Natural killer cell (primary cell): ENCODE measurements around the gene LYPD4. TPM values are rescaled to one million over a fixed set of nuclear protein-coding genes. Genes with fewer than 3 reads are reported as not detected.

Experiments used
- ATAC-seq, 3 donors: fragments of 150-1000 bp in 2 of 3; fragments of 200-7000 bp in 1 of 3; cut with Tn5 transposase; 1 replicate in 1 of 3; 2 replicates in 2 of 3; pipeline ENCODE4 v1.10.0; 2021; ENCODE audit warnings: mild to moderate bottlenecking in 2 of 3, moderate library complexity in 2 of 3
- DNase-seq, 2 donors: peaks; one replicate each; pipeline versions ENCODE4 v3.0.0 to v3.0.0-alpha.2; 2013 to 2021; ENCODE audit warnings: mixed read lengths in 1 of 2
- H3K27ac ChIP-seq: one replicate; pipeline ENCODE4 v1.5.1; 2013; ENCODE audit warnings: mild to moderate bottlenecking, low read length
- H3K27me3 ChIP-seq: one replicate; pipeline ENCODE4 v1.6.1; 2013; ENCODE audit warnings: low read length; ENCODE audit not compliant: control insufficient read depth, insufficient read depth
- H3K36me3 ChIP-seq: one replicate; pipeline ENCODE4 v1.6.1; 2013; ENCODE audit warnings: low read length; ENCODE audit not compliant: control insufficient read depth, insufficient read depth
- H3K4me1 ChIP-seq: one replicate; pipeline ENCODE4 v1.6.1; 2013; ENCODE audit warnings: low read length; ENCODE audit not compliant: control insufficient read depth, insufficient read depth
- H3K4me3 ChIP-seq: one replicate; pipeline ENCODE4 v1.5.1; 2013; ENCODE audit warnings: low read length
- H3K9me3 ChIP-seq: one replicate; pipeline ENCODE4 v1.6.1; 2013; ENCODE audit warnings: low read length; ENCODE audit not compliant: control insufficient read depth, insufficient read depth
- H3K27ac Mint-ChIP-seq, 2 donors: one replicate each; pipeline ENCODE4 v1.8.0; 2022; ENCODE audit warnings: mild to moderate bottlenecking in 2 of 2, mixed read lengths in 2 of 2, moderate library complexity in 1 of 2
- H3K27me3 Mint-ChIP-seq, 2 donors: one replicate each; pipeline ENCODE4 v1.8.0; 2022; ENCODE audit warnings: low read depth in 2 of 2, mixed read lengths in 2 of 2
- H3K36me3 Mint-ChIP-seq: one replicate; pipeline ENCODE4 v1.8.0; 2022; ENCODE audit warnings: mixed read lengths
- H3K4me1 Mint-ChIP-seq, 2 donors: one replicate each; pipeline ENCODE4 v1.8.0; 2022; ENCODE audit warnings: mixed read lengths in 2 of 2
- H3K4me3 Mint-ChIP-seq: one replicate; pipeline ENCODE4 v1.8.0; 2022; ENCODE audit warnings: mild to moderate bottlenecking, moderate library complexity, mixed read lengths
- H3K9me3 Mint-ChIP-seq, 2 donors: one replicate each; pipeline ENCODE4 v1.8.0; 2022; ENCODE audit warnings: mixed read lengths in 2 of 2
- WGBS: methylation state at CpG from one replicate; pipeline ENCODE4 v1.1.7; 2013; ENCODE audit warnings: missing lambda C conversion rate; ENCODE audit not compliant: insufficient coverage; 5-methylcytosine and 5-hydroxymethylcytosine counted together
- intact Hi-C: fragments of 100-400 bp; cut with micrococcal nuclease; formaldehyde crosslinking; loops from one replicate; pipeline ENCODE4 v1.14.2; 2022
- total RNA-seq, 4 donors: library from RNA; stranded (reverse); fragments of 120-200 nt in 1 of 4; gene quantifications; one replicate each; pipeline versions ENCODE4 v1.2.3 to v1.2.4, GENCODE V29; 2013 to 2022
- TF ChIP-seq, protein P1 (sequence below): fragments of 200-600 bp; IDR thresholded peaks from one replicate; pipeline ENCODE4 v1.8.0; 2022; ENCODE audit warnings: antibody characterized with exemption

The LYPD4 gene
- total RNA-seq, 3 donors from 2014 or later (not counting 1 experiment from before 2014, with no cell fraction given) = not detected

GRCh38 chr19:41859213-41859617 is 14.7 kb upstream of the LYPD4 start:
- Histone ChIP-seq H3K27me3 (no peaks in the 10 kb centered on the region), H3K4me1 (peaks cover 42% of the 10 kb centered on the region), H3K9me3 (no peaks in the 10 kb centered on the region), H3K36me3 (peaks cover 33% of the 10 kb centered on the region), H3K4me3 (peak overlapping the region; percentile 82), H3K27ac (peak overlapping the region; percentile 92)
- H3K9me3 Mint-ChIP-seq = no peaks in the 10 kb centered on the region
- DNase-seq (no peak), ATAC-seq (no peak)
- H3K27ac Mint-ChIP-seq = peak overlapping the region; percentile 94 to 96
- peak overlapping the region; percentile 95 for H3K4me3 Mint-ChIP-seq
- no peaks in the 10 kb centered on the region for H3K36me3 Mint-ChIP-seq
- intact Hi-C loops = loop anchor here (1.0 to 2.0 kb wide), 3 partner anchors 28 to 176 kb away; no protein-coding TSS in a partner anchor
- H3K4me1 Mint-ChIP-seq = peaks cover 34 to 48% of the 10 kb centered on the region in 2 donors
- peaks cover 0 to 4% of the 10 kb centered on the region in 2 donors for H3K27me3 Mint-ChIP-seq
- WGBS = 5% methylated on average over 7 of the region's 8 CpGs
- TF ChIP-seq, protein P1, sequence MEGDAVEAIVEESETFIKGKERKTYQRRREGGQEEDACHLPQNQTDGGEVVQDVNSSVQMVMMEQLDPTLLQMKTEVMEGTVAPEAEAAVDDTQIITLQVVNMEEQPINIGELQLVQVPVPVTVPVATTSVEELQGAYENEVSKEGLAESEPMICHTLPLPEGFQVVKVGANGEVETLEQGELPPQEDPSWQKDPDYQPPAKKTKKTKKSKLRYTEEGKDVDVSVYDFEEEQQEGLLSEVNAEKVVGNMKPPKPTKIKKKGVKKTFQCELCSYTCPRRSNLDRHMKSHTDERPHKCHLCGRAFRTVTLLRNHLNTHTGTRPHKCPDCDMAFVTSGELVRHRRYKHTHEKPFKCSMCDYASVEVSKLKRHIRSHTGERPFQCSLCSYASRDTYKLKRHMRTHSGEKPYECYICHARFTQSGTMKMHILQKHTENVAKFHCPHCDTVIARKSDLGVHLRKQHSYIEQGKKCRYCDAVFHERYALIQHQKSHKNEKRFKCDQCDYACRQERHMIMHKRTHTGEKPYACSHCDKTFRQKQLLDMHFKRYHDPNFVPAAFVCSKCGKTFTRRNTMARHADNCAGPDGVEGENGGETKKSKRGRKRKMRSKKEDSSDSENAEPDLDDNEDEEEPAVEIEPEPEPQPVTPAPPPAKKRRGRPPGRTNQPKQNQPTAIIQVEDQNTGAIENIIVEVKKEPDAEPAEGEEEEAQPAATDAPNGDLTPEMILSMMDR = no peak

DNA sequence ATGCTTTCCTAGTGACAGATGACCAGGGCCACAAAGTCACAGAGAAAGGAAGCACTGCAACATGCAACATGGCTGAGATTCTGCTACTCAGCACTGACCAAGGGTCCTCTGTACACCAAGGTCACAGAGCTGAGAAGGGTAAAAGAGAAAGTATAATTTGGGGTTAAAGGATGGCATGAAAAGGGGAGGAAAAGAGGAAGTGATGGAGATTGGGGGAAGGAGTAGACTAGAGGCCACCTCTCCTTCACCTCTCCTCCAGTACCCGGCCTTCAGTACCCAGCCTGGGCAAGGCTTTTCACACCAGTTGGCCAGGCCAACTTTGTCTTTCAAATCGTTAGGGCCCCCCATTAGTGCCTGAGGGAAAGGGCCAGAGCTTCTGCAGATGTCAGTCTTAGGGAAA is 9.3 kb upstream of the LYPD4 start:
- Mint-ChIP-seq H3K4me1 (no peaks in the 10 kb centered on the region), H3K9me3 (no peaks in the 10 kb centered on the region), H3K36me3 (no peaks in the 10 kb centered on the region), H3K4me3 (no peak overlapping the region), H3K27me3 (peaks cover 7 to 17% of the 10 kb centered on the region in 2 donors), H3K27ac (no peak overlapping the region)
- Histone ChIP-seq H3K27me3 (no peaks in the 10 kb centered on the region), H3K36me3 (no peaks in the 10 kb centered on the region), H3K9me3 (no peaks in the 10 kb centered on the region), H3K27ac (no peak overlapping the region), H3K4me1 (no peaks in the 10 kb centered on the region), H3K4me3 (no peak overlapping the region)
- no peak for DNase-seq
- ATAC-seq = no peak
- TF ChIP-seq, protein P1 = no peak
- intact Hi-C loops = no loop called here
- 55% methylated on average over 1 of the region's 2 CpGs for WGBS

GRCh38 chr19:41853344-41853743 is 8.9 kb upstream of the LYPD4 start:
- Mint-ChIP-seq H3K9me3 (no peaks in the 10 kb centered on the region), H3K4me1 (no peaks in the 10 kb centered on the region), H3K27me3 (peaks cover 7 to 17% of the 10 kb centered on the region in 2 donors), H3K36me3 (no peaks in the 10 kb centered on the region), H3K27ac (no peak overlapping the region), H3K4me3 (no peak overlapping the region)
- WGBS = 65% methylated on average over 2 of the region's 2 CpGs
- Histone ChIP-seq H3K4me1 (no peaks in the 10 kb centered on the region), H3K36me3 (no peaks in the 10 kb centered on the region), H3K27ac (no peak overlapping the region), H3K27me3 (no peaks in the 10 kb centered on the region), H3K9me3 (no peaks in the 10 kb centered on the region), H3K4me3 (no peak overlapping the region)
- TF ChIP-seq, protein P1 = no peak
- intact Hi-C loops = no loop called here
- DNase-seq (no peak), ATAC-seq (no peak)

- H3K36me3 ChIP-seq = no peaks in the 10 kb centered on the region
- 68% methylated on average over 4 of the region's 4 CpGs for WGBS
- peaks cover 7 to 17% of the 10 kb centered on the region in 2 donors for H3K27me3 Mint-ChIP-seq
- H3K27ac Mint-ChIP-seq = no peak overlapping the region
- H3K4me1 Mint-ChIP-seq = no peaks in the 10 kb centered on the region
- intact Hi-C loops = no loop called here
- H3K27me3 ChIP-seq = no peaks in the 10 kb centered on the region
- H3K9me3 ChIP-seq = no peaks in the 10 kb centered on the region
- H3K4me1 ChIP-seq = no peaks in the 10 kb centered on the region
- ATAC-seq (no peak), DNase-seq (no peak)
- H3K4me3 Mint-ChIP-seq = no peak overlapping the region
- no peak overlapping the region for H3K4me3 ChIP-seq
- H3K9me3 Mint-ChIP-seq = no peaks in the 10 kb centered on the region
- no peak overlapping the region for H3K27ac ChIP-seq
- TF ChIP-seq, protein P1 = no peak
- no peaks in the 10 kb centered on the region for H3K36me3 Mint-ChIP-seq
Measured at GRCh38 chr19:41851456-41851855, 7.0 kb upstream of the LYPD4 start.
